Cerebellar nuclear complex (tissue), 1 donor: Measurements from ENCODE around the gene ERFE.
"Not testable (repeated sequence)": the region's sequence is repeated elsewhere in the genome, so short reads cannot be mapped to it uniquely, and the experiment has no call there.

Experiments used
- DNase-seq, 2 experiments: peaks; one replicate each; lab custom pipeline; 2025; lab: John Stamatoyannopoulos, UW

ERFE gene

DNA sequence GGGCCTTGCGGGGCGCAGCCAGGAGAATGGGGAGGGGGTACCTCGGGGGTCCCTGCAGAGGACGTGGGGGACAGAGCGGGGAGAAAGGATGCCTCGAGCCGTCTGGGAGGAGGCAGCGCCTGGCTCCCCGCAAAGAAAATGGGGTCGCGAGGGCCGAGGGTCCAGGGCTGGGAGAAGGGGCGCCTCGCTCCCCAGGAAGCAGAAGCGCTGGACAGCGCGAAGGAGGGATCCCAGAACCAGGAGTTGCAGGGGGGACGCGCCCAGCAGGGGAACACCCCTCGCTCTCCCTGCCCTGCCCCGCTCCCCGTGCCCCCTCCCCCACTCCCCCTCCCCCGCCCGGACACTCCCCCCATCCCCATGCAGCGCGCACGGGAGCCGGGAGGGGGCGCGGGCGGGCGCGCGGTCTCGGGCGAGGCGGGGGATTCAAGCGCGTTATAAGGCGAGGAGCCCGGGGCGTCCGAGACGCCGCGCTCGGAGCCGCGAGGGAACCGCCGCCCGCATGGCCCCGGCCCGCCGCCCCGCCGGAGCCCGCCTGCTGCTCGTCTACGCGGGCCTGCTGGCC lies at the start of gene ERFE:
ERFE (plus strand) TSS at position 462 of the 562 bp plus-strand sequence; CDS start at position 500, 38 bp downstream.
- no peak for DNase-seq

- no peak for DNase-seq
These were observed 45.2 kb upstream of the ERFE start for GRCh38 chr2:238113611-238114010.

- no peak for DNase-seq
These were observed 44.4 kb upstream of the ERFE start for GRCh38 chr2:238114331-238114841.

DNA sequence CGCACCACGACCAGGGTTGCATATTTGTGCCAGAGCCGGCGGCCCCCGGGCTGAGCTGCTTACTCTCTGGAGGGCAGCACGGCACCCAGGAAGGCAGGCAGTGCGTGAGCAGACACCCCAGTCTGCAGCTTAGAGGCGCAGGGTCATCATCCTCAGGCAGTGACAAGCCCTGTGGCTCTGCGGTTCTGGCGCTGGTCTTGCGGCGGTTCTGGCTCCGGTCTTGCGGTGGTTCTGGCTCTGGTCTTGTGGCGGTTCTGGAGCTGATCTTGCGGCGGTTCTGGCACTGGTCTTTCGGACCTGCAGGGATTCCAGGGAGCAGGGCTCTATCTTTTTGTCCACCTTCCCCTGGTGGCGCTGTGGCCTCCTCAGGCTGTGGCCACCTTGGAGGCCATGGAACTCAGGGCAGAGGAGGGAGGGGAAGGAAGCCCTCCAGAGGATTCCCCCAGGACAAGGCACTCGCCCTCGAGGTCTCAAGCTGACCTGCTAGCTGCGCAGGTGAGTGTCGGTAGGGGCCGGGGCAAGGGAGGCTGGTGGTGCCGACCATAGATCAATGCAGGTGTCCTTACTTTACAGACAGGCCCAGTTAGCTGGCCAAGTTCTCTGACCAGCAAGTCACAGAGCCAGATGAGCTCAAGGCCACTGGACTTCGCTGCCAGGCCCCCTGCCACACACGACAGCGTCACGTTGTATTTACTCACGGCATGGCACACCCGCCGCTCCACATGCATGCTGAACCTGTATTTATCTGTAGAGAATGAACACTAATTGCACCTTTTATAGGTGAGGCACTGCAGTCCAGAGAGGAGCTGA lies 43.7 kb upstream of the ERFE start:
- DNase-seq, result no peak

GRCh38 chr2:238115709-238116108 lies 43.1 kb upstream of the ERFE start:
- DNase-seq, result not testable (repeated sequence)

DNA sequence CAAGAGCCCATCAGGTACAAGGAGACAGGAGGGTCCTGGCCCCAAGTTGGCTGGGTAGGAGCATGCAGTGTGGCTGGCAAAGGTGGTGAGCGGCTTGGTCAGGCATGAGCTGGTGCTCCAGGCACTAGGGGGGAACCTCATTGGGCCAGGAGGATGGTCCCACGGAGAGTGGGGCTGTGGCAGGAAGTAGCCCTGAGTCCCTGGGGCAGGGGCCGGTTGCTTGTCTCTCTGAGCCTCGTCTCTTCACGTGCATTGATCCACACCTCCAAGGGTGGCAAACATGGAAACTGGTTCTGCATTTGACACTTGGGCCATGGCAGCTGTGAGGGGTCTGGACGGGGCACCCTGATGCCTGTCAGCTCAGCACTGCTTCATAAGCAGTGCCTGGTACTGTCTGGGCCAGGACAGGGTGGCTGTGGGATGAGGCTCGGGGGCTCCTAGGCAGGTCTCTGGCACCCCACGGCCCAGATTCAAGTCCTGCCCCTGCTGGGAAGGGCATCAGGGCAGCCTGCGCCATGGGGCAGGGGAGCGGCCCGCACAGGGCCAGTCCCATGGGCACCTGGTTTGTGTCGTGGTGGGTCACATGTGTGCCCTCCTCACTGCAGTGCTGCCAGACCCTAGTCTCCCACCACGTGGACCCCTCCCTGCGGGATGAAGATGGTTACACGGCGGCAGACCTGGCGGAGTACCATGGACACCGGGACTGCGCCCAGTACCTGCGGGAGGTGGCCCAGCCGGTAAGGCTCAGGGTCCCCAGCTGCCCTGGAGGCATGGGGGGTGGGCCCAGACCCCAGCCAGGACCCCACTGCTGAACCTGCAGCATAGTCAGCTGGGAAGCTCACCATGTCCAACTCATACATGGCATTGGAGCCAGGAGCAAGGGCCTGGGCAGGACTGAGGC lies 42.2 kb upstream of the ERFE start:
- DNase-seq, result no peak

DNA sequence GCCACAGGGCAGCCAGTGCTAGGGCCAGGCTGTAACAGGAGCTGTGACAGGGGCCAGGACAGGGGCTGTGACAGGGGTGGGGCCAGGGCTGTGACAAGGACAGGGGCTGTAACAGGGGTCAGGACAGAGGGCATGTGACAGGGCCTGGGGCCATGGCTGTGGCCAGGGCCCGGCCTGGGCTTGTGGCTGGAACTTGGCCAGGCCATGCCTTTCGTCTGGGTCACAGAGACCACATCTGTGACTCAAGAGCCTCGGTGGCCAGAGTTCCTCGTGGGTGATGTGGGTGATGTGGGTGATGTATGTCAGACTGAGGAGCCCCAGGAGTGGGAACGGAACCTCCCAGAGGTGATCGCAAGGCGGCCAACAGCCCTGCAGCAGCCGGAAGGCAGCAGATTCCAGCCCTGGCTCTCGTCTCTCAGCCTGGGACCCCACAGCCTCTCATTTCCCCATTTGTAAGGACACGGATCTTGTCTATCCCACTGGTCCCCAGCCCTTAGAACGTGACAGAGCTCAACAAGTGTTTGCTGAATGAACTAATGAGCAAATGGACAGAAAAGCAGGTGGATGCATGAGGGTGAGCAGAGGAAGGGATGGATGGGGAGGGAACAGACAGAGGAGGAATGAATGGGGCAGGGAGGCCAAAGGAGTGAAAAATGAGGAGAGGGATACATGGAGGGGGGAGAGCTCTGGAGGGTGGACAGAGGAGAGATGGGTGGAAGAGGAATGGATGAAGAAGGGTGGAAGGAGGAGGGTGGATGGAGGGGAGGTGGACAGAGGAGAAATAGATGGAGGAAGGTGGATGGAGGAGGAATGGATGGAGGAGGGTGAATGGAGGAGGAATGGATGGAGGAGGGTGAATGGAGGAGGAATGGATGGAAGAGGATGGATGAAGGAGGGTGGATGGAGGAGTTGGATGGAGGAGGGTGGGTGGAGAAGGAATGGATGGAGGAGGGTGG lies 41.3 kb upstream of the ERFE start:
- DNase-seq, result no peak

DNA sequence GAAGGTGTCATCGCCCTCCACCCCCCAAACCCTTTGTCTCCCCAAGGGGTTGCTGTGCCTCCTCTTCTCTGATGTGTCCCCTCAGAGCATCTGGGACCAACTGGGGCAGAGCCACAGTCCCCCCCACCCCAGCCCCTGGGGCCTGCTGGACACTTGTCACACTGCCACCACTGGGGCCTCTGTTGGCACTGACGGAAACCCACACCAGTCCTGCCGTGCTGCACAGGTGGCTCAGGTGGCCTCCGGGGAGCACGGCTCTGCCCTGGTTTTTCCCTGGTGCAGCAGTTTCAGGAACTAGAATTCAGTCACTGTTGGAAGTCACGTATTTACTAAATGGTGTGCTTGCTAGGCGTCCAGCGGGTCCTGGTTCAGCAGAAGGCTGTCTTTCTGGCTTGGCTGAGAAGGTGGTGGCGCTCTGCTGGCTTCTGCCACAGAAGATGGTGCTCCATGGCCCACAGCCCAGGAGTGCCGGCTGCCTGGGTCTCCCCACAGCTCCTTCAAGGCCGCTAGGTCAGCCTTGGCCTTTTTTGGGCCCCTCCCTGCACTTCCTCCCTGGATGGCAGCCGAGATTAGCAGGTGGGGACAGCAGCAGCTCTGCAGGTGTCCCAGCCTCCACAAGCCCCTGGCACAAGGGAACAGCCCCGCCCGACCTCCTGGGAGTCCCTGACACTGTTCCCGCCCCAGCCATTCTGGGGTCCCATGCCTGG lies 38.9 kb upstream of the ERFE start:
- DNase-seq, result peak in 1 of 2 experiments; percentile 47

DNA sequence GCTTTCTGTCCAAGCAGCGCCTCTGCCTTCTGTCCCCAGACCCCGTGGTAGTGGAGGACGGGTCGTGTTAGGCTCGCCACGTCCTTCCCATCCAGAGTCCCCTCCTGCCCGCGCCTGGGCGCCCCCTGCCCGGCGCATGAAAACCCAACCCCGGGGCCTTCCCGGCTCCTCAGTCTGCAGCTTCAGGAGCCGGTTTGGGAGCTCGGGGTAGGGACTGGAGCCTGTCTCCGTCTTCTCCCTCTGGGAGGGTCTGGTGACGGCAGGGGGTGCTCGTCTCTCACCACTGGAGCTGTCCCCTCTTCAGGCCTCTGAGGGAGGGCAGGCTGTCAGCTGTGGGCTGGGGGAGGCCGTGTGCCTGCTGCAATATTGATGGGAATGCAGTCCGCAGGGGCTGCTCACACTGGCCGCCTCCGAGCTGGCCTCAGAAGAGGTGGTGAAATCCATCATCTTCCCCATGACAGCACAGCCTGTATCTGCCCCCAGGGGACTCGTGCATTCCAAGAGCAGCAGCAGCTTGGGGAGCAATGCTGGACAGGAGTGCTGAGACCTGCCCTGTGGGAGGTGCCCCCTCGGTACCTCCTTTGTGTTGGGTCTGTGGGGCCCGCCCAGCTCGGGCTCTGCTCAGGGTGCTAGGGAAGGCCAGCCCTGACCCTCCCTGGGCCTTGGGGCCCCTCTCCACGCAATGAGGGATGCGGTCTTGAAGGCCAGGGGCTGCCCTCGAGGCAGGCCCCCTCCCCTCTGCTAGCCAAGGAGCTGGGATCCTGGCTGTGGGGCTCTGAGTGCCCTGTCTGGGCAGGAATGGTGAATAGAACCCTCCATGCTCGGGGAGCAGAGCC lies 38.1 kb upstream of the ERFE start:
- DNase-seq, result no peak

GRCh38 chr2:238121511-238122286 lies 37.1 kb upstream of the ERFE start:
- DNase-seq, result no peak

GRCh38 chr2:238122287-238123217 lies 36.2 kb upstream of the ERFE start:
- no peak for DNase-seq

GRCh38 chr2:238123218-238123971 lies 35.4 kb upstream of the ERFE start:
- DNase-seq, result no peak

DNA sequence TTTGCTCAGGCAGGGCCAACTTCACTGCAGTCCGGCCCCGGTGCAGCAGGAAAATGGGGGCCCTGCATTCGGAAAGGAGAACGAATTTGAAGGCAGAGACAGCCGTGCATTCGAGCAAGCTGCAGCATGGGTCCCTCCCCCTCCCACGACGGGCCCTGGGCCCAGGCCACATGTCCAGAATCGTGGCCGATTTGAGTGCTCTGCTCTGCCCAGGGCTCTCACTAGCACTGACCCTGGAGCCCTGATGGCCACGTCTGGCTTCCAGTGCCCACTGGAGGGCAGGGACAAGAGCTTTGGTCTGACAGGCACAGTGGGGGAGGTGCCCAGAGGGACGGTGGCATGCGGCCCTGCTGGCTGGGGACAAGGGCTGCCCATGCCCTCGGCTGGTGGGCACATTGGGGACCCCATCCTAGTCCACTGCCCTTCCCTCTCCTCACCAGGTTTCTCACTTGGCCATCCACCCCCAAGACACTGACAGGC lies 34.7 kb upstream of the ERFE start:
- DNase-seq, result no peak

GRCh38 chr2:238124488-238125126 lies 34.2 kb upstream of the ERFE start:
- no peak for DNase-seq

DNA sequence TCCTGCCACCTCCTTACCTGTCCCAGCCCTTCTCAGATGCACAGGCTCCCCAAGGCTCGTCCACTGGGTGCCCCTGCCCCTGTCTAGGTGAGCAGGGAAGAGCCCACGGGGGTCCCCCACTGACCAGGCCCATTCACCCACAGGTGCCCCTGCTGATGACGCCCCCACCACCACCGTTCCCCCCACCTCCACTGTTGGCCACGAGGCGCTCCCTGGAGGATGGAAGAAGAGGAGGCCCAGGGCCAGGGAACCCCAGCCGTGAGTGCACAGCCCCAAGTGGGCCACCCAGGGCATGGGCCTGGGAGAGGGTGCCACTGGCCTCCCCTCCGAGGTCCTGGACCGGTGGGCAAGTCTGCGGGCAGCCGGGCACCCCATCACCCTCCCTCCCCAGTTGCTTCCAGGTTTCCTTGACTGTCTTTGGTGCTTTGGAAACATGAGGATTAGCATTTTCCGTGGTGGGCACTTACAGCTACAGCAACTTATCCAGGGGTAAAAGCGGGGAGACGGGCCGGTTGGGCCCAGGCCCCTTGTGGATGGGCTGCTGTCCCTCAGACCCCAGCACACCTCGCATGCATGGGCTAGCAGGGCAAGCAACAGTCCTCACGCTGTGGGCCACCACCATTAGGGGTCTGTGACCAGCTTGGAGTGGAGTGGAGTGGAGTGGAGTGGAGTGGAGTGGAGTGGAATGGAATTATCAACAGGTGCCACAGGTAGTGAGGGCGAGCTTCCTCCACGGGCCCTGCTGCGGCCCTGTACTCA lies 33.5 kb upstream of the ERFE start:
- no peak for DNase-seq

DNA sequence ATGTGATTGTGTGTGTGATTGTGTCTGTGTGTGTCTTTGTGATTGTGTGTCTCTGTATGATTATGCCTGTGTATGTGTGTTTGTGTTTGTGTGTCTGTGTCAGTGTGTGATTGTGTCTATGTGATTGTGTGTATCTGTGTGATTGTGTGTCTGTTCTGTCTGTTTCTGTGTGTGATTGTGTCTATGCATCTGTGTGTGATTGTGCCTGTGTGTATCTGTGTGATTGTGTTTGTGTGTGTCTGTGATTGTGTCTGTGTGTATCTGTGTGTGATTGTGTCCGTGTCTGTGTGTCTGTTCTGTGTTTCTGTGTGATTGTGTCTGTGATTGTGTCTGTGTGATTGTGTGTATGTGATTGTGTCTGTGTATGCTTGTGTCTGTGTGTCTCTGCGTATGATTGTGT lies 32.4 kb upstream of the ERFE start:
- DNase-seq, result no peak
